Measurements from ENCODE around the gene KCTD19. TPM values are rescaled to one million over a fixed set of nuclear protein-coding genes. Genes with fewer than 3 reads are reported as not detected.
"Not testable (repeated sequence)": the region's sequence is repeated elsewhere in the genome, so short reads cannot be mapped to it uniquely, and the experiment has no call there.

The KCTD19 gene
- total RNA-seq, 1 experiment from 2014 or later = not detected

DNA sequence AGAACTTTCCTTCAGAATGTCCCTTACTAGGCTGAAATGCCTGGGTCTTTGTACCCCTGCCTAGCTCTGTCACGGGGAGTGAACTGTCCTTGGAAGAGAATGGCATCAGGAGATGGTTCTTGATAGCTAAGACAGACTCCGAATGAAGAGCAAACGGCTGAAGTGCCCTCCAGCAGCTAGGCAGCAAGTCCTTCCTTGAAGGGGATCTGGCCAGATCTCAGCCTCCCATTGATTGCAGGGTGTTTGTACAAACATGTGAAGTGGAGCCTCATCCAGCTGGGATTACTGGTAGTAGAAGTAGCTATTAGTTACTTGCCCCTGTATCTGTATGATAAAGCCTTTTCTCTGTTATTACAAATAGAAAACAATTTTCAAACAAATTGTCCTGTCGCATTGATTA, 31.0 kb upstream of the KCTD19 start:
- no peak for DNase-seq
- Histone ChIP-seq H3K36me3 (ENCODE audit: control insufficient read depth, insufficient read depth, low read length) (no peaks in the 10 kb centered on the region), H3K27me3 (replicated peaks; ENCODE audit: control insufficient read depth, insufficient read depth, low read length) (no peaks in the 10 kb centered on the region), H3K9me3 (no peaks in the 10 kb centered on the region), H3K4me3 (ENCODE audit: low read depth, low read length) (no peak overlapping the region), H3K4me1 (peaks cover 6% of the 10 kb centered on the region; the same call in 1 of the 2 replicates)
- H3K9me3 Mint-ChIP-seq (ENCODE audit: unreplicated experiment) = no peaks in the 10 kb centered on the region
- no peak overlapping the region for H3K27ac Mint-ChIP-seq (ENCODE audit: unreplicated experiment)
- no peak overlapping the region for H3K4me3 Mint-ChIP-seq (ENCODE audit: unreplicated experiment)
- intact Hi-C loops (cut with micrococcal nuclease; ENCODE audit: unreplicated experiment) = no loop called here
- peaks cover 10% of the 10 kb centered on the region for H3K4me1 Mint-ChIP-seq (ENCODE audit: low read depth, unreplicated experiment)
- no peaks in the 10 kb centered on the region for H3K27me3 Mint-ChIP-seq (ENCODE audit: insufficient read depth, unreplicated experiment)
- BruUV-seq (replicated peaks) = no TSS peak
- TF ChIP-seq, protein P1, sequence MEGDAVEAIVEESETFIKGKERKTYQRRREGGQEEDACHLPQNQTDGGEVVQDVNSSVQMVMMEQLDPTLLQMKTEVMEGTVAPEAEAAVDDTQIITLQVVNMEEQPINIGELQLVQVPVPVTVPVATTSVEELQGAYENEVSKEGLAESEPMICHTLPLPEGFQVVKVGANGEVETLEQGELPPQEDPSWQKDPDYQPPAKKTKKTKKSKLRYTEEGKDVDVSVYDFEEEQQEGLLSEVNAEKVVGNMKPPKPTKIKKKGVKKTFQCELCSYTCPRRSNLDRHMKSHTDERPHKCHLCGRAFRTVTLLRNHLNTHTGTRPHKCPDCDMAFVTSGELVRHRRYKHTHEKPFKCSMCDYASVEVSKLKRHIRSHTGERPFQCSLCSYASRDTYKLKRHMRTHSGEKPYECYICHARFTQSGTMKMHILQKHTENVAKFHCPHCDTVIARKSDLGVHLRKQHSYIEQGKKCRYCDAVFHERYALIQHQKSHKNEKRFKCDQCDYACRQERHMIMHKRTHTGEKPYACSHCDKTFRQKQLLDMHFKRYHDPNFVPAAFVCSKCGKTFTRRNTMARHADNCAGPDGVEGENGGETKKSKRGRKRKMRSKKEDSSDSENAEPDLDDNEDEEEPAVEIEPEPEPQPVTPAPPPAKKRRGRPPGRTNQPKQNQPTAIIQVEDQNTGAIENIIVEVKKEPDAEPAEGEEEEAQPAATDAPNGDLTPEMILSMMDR (IDR thresholded peaks at IDR 0.05; ENCODE audit: insufficient read depth in 1 of 2, low read depth in 1 of 2, low read length in 1 of 2, severe bottlenecking in 1 of 2, unreplicated experiment in 1 of 2) = no peak
- POLR2A ChIA-PET = interaction anchor here (0.7 kb wide), 1 partner anchor 302 kb away, joined by 5 read pairs; no protein-coding TSS in a partner anchor
- no peaks in the 10 kb centered on the region for H3K36me3 Mint-ChIP-seq (ENCODE audit: insufficient read depth, unreplicated experiment)
- CTCF ChIA-PET = interaction anchor here (0.6 kb wide), 1 partner anchor 76 kb away, joined by 4 read pairs; no protein-coding TSS in a partner anchor

DNA sequence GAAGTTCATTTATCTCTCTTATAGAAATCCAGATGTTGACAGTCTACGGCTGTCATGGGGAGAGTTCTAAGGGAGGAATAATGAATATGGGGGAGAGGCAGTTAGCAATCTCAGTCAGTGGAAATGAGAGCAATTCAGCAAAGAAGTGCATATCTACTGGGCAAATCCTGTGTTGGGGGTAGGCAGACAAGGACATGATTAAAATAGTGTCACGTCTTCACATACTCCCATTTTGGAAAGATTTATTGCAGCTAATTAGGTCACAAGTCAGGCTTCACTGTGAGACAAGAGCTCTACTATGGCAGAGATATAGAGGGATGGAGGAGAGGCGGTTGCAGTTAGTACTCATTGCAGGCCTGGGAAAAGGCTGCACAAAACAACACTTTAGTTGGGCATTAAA, 29.9 kb upstream of the KCTD19 start:
- TF ChIP-seq, protein P1 (IDR thresholded peaks at IDR 0.05; ENCODE audit: insufficient read depth in 1 of 2, low read depth in 1 of 2, low read length in 1 of 2, severe bottlenecking in 1 of 2, unreplicated experiment in 1 of 2) = no peak
- Mint-ChIP-seq H3K4me1 (ENCODE audit: low read depth, unreplicated experiment) (peaks cover 10% of the 10 kb centered on the region), H3K9me3 (ENCODE audit: unreplicated experiment) (no peaks in the 10 kb centered on the region), H3K4me3 (ENCODE audit: unreplicated experiment) (no peak overlapping the region), H3K27ac (ENCODE audit: unreplicated experiment) (no peak overlapping the region), H3K36me3 (ENCODE audit: insufficient read depth, unreplicated experiment) (no peaks in the 10 kb centered on the region), H3K27me3 (ENCODE audit: insufficient read depth, unreplicated experiment) (no peaks in the 10 kb centered on the region)
- no peak for DNase-seq
- no TSS peak for BruUV-seq (replicated peaks)
- CTCF ChIA-PET = no interaction called here
- Histone ChIP-seq H3K4me1 (0 out of 2 replicates have a peak, but pooled peaks cover 6% of the 10 kb centered on the region), H3K27me3 (replicated peaks; ENCODE audit: control insufficient read depth, insufficient read depth, low read length) (no peaks in the 10 kb centered on the region), H3K9me3 (no peaks in the 10 kb centered on the region), H3K4me3 (ENCODE audit: low read depth, low read length) (no peak overlapping the region), H3K36me3 (ENCODE audit: control insufficient read depth, insufficient read depth, low read length) (no peaks in the 10 kb centered on the region)
- intact Hi-C loops (cut with micrococcal nuclease; ENCODE audit: unreplicated experiment) = no loop called here
- POLR2A ChIA-PET = no interaction called here

DNA sequence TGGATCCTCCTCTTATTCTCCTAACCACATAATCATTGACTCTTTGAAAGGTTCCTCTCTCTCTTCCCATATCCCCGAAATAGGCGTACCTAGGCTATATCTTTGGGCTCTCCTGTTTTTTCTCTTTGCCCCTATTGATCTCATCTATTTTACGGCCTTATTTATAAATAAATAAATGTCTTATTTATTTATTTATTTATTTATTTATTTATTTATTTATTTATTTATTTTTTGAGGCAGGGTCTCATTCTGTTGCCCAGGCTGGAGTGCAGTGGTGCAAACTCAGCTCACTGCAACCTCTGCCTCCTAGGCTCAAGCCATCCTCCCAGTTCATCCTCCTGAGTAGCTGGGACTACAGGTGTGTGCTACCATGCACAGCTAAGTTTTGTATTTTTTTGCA, 25.9 kb upstream of the KCTD19 start:
- CTCF ChIA-PET = interaction anchor here (0.6 kb wide), 1 partner anchor 798 kb away, joined by 11 read pairs; no protein-coding TSS in a partner anchor
- H3K4me3 Mint-ChIP-seq (ENCODE audit: unreplicated experiment); H3K36me3 Mint-ChIP-seq (ENCODE audit: insufficient read depth, unreplicated experiment); H3K9me3 ChIP-seq; POLR2A ChIA-PET; H3K27me3 ChIP-seq (replicated peaks; ENCODE audit: control insufficient read depth, insufficient read depth, low read length); intact Hi-C loops (cut with micrococcal nuclease; ENCODE audit: unreplicated experiment); H3K9me3 Mint-ChIP-seq (ENCODE audit: unreplicated experiment); H3K4me1 ChIP-seq; H3K27ac Mint-ChIP-seq (ENCODE audit: unreplicated experiment); BruUV-seq (replicated peaks); DNase-seq; H3K36me3 ChIP-seq (ENCODE audit: control insufficient read depth, insufficient read depth, low read length); H3K4me3 ChIP-seq (ENCODE audit: low read depth, low read length); H3K4me1 Mint-ChIP-seq (ENCODE audit: low read depth, unreplicated experiment); H3K27me3 Mint-ChIP-seq (ENCODE audit: insufficient read depth, unreplicated experiment): not testable (repeated sequence)

DNA sequence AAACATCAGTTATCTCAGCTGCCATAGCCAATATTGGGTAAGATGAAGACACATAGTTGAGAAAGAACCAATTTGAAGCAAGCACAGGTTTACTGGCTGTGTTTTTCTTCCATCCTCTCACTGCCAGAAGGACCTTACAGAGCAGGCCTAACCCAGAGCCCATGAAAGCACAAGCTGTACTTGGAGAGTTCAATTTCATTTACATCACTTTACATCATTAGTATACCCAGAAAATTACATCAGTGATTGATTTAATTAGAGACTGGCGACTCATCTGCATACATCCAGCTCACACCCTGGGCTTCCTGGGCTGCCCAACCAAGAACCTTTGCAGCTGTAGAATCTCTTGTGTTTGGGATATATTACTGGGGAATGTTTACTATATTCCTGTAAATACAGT, 23.8 kb upstream of the KCTD19 start:
- Mint-ChIP-seq H3K4me3 (ENCODE audit: unreplicated experiment) (no peak overlapping the region), H3K36me3 (ENCODE audit: insufficient read depth, unreplicated experiment) (no peaks in the 10 kb centered on the region), H3K4me1 (ENCODE audit: low read depth, unreplicated experiment) (no peaks in the 10 kb centered on the region), H3K9me3 (ENCODE audit: unreplicated experiment) (no peaks in the 10 kb centered on the region), H3K27ac (ENCODE audit: unreplicated experiment) (no peak overlapping the region), H3K27me3 (ENCODE audit: insufficient read depth, unreplicated experiment) (no peaks in the 10 kb centered on the region)
- Histone ChIP-seq H3K4me1 (no peaks in the 10 kb centered on the region), H3K9me3 (no peaks in the 10 kb centered on the region), H3K27me3 (replicated peaks; ENCODE audit: control insufficient read depth, insufficient read depth, low read length) (no peaks in the 10 kb centered on the region), H3K36me3 (ENCODE audit: control insufficient read depth, insufficient read depth, low read length) (no peaks in the 10 kb centered on the region), H3K4me3 (ENCODE audit: low read depth, low read length) (no peak overlapping the region)
- BruUV-seq (replicated peaks) = no TSS peak
- TF ChIP-seq, protein P1 (IDR thresholded peaks at IDR 0.05; ENCODE audit: insufficient read depth in 1 of 2, low read depth in 1 of 2, low read length in 1 of 2, severe bottlenecking in 1 of 2, unreplicated experiment in 1 of 2) = no peak
- ChIA-PET POLR2A (no interaction called here), CTCF (interaction anchor here (0.6 to 1.2 kb wide), 4 partner anchors 17 to 370 kb away, joined by 3 to 6 read pairs (median 4); no protein-coding TSS in a partner anchor)
- intact Hi-C loops (cut with micrococcal nuclease; ENCODE audit: unreplicated experiment) = no loop called here
- DNase-seq = no peak
